Activated CD4-positive, alpha-beta T cell treated with anti-CD3 and anti-CD28 coated beads for 24 hours (primary cell): Measurements from ENCODE around the gene SOHLH1.

Experiments
- DNase-seq, 2 donors: peaks; one replicate each; pipeline ENCODE4 v3.0.0-alpha.2; 2020; ENCODE audit warnings: low read depth in 2 of 2

SOHLH1 gene

GRCh38 chr9:135661816-135662560, 37.3 kb downstream of the SOHLH1 start:
- DNase-seq = no peak

GRCh38 chr9:135660407-135660806, 38.9 kb downstream of the SOHLH1 start:
- DNase-seq = no peak

- DNase-seq = no peak
These were observed 40.0 kb downstream of the SOHLH1 start for GRCh38 chr9:135659252-135659651.

GRCh38 chr9:135657416-135657815, 41.9 kb downstream of the SOHLH1 start:
- no peak for DNase-seq

- no peak for DNase-seq
These were observed 44.0 kb downstream of the SOHLH1 start for GRCh38 chr9:135655317-135655716.

- no peak for DNase-seq
These were observed 48.9 kb downstream of the SOHLH1 start for GRCh38 chr9:135650408-135650807.

- no peak for DNase-seq
These were observed 49.8 kb downstream of the SOHLH1 start for GRCh38 chr9:135649508-135649907.

GRCh38 chr9:135648494-135649410, 50.5 kb downstream of the SOHLH1 start:
- DNase-seq = no peak

- DNase-seq = no peak
These were observed 51.4 kb downstream of the SOHLH1 start for GRCh38 chr9:135647884-135648283.

- no peak for DNase-seq
These were observed 54.6 kb downstream of the SOHLH1 start for GRCh38 chr9:135644631-135645218.
